NCI-H187 treated with DMSO at 0.1 percent for 48 hours (cell line): ENCODE measurements around the gene KIAA0753.

Experiments used
- DNase-seq: peaks from one replicate; lab custom pipeline; 2025; lab: John Stamatoyannopoulos, UW

The KIAA0753 gene

GRCh38 chr17:6547336-6547735, 93.2 kb downstream of the KIAA0753 start:
- DNase-seq, result no peak

GRCh38 chr17:6546069-6546718, 94.3 kb downstream of the KIAA0753 start:
- no peak for DNase-seq

GRCh38 chr17:6545291-6545690, 95.2 kb downstream of the KIAA0753 start:
- no peak for DNase-seq

DNA sequence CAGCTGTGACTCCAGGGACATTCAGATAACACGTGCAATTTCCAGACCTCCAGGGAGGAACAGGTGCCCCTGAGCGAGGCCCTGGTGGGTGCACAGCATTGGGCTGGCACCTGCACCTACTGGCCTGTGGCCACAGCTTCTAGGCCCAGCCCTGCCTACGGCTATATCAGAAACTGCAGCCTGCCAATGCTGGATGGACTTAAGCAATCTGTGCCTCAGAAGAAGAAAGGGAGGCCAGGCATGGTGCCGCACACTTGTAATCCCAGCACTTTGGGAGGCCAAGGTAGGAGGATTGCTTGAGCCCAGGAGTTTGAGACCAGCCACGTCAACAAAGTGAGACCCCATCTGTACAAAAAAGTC, 96.5 kb downstream of the KIAA0753 start:
- no peak for DNase-seq

GRCh38 chr17:6543079-6544010, 97.2 kb downstream of the KIAA0753 start:
- no peak for DNase-seq

DNA sequence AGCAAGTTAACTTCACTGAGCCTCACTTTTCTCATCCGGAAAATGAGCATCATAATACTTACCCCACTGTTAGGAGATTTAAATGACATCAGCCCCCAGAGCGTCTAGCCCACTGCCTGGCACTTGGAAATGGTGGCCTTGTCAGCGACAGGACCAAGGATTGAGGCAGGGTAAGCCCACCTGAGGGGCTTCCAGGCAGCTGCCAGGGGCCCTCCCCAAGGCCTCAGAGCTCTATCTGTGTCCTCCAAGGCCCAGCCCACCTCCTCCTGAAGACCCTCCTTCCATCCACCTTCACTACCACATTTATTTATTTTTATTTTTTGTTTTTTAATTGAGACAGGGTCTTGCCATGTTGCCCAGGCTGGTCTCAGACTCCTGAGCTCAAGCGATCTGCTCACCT, 97.9 kb downstream of the KIAA0753 start:
- no peak for DNase-seq

DNA sequence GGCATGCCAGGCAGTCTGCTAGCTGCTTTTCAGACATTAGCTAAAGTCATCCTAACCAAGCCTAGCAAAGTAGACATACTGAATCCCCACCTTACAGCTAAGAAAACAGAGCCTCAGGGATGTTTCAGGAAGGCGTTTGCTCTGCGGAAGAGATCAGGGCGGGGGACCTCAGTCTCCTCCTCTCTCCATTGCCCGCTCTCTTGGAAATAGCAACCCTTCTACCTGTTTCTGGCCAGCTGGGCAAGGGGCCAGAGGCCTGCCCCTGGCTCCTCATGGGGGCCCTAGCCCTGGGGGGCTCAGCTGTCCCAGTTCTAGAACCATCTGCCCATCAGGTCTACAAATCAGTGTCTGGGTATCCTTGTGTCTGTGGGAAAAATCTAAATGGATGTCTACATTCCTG, 98.6 kb downstream of the KIAA0753 start:
- no peak for DNase-seq

DNA sequence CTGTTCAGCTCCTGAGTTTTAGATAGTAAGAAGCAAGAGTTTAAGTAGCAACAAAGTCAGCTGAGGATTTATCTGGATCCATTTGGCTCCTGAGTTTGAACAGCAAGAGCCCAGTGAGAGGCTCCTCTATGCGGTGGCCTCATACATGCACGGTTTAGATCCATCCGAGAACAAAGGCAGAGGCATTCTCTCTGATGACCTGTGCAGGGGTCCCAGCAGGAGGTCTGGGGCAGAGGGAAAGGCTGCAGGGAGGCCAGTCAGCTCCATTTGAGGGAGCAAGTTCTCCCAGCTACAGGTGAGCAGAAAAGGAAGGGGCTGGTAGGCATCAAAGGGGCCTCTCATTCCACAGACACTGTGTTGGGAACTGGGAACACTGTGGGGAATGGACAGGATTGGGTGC, 100.6 kb downstream of the KIAA0753 start:
- DNase-seq, result no peak

DNA sequence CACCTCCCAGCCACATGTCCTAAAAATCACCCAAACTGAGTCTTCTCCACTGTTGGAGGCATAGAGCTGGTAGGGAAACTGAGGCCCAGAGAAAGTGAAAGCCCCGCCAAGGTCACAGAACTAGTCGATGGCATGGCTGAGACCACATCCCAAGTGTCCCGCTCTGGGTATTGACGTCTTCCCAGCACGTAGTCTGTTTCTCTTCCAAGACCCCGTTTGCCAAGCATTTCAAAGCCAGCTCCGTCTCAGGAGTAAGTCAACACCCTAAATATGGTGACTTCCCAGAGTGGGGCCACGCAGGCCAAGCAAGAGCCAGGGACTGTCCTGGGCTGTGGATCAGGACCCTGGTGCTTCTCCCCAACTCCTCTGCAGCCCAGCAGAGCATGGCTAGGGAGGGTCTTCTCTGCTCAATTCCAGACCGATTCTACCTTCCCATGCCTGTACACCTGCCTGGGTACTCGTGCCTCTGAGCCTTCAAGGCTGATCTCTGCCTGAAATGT, 103.9 kb downstream of the KIAA0753 start:
- DNase-seq, result no peak

GRCh38 chr17:6536053-6536452, 104.5 kb downstream of the KIAA0753 start:
- DNase-seq, result no peak

- no peak for DNase-seq
These were observed 105.5 kb downstream of the KIAA0753 start for GRCh38 chr17:6534846-6535514.

- DNase-seq, result no peak
These were observed 108.0 kb downstream of the KIAA0753 start for GRCh38 chr17:6532441-6532885.

GRCh38 chr17:6531575-6531974, 108.9 kb downstream of the KIAA0753 start:
- DNase-seq, result no peak

DNA sequence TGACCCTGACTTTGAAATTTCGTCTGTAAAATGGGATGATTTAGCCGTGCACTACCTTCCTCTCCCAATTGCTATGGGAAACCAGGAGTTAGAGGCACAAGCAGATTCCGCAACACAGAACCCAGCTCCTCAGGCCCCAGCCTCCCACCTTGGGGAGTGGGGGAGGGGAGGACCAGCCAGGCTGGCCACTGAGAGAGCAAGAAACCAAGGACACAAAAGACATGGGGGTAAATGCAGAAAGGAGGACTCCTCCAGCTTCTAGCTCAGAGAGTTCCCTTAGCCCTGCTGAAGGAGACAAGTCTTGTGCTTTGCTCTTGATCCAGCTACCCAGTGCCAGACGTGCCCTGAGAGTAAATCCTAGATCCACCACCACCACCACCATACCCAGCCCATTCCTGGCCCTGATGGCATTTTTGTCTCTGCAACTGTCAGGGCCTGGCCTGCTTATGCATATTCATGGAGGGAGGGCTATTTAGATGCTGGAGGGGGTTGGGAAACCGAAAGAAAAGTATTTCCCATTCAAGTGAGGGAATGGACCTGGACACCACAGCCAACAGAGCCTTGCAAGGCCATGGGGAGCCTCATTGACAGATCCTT, 110.1 kb downstream of the KIAA0753 start:
- no peak for DNase-seq

GRCh38 chr17:6528557-6528956, 112.0 kb downstream of the KIAA0753 start:
- no peak for DNase-seq
